ENCODE measurements around the gene CLCN2.

The CLCN2 gene

DNA sequence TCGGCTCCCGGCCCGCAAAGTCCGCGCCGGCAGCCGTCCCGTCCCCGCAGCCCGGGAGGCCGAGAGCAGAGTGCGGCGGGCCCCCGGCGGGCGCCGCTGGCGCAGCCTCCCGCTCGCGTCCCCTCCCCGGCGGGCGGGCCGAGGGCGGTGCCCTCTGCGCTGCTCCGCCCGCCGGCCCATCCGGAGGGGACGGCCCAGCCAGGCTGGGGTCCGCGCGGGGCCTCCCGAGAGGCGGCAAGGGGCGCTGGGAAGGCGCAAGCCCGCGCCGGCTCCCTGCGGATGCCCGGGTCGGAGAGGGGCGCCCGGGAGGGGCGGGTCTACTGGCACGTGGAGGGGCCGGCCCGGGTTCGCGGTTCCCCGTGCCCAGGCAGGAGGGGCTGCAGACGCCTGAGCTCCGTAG lies at the start of gene CLCN2, which contains the start of gene POLR2H:
Gene CLCN2, minus strand, starts transcription at position 74 of the 400 bp plus-strand sequence. CDS start 126 bp downstream, outside the sequence.
Gene POLR2H, plus strand, starts transcription at position 179 of the 400 bp plus-strand sequence. CDS start 1,783 bp downstream, outside the sequence.
- peak; percentile 87 for DNase-seq (ENCODE audit: low spot score)

DNA sequence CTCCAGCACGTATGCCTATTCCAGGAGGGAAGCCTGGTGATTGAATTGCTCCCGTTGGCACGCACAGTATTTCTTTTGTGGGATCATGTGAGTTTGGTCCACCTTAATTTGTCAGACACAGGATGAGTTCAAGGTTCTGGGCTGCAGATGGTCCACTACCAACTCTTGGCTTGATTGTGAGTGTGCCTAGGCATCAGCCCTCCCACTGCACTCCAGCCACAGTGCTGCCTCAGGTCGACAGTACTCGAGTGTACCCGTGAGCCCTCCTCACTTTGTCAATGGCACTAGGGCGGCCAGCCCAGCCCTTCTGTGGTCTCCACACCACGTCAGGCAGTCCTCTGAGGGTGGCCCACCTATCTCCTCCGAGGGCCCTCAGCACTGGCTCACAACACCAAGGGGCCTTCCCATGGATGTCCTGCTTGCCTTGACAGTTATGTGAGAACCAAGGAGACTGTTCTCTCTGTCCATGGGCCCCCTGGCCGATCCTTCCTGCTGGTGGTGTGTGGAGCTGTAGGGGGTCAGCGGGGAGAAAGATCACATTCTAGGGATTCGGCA lies 48.6 kb upstream of the CLCN2 start:
- DNase-seq (ENCODE audit: low spot score), result no peak

DNA sequence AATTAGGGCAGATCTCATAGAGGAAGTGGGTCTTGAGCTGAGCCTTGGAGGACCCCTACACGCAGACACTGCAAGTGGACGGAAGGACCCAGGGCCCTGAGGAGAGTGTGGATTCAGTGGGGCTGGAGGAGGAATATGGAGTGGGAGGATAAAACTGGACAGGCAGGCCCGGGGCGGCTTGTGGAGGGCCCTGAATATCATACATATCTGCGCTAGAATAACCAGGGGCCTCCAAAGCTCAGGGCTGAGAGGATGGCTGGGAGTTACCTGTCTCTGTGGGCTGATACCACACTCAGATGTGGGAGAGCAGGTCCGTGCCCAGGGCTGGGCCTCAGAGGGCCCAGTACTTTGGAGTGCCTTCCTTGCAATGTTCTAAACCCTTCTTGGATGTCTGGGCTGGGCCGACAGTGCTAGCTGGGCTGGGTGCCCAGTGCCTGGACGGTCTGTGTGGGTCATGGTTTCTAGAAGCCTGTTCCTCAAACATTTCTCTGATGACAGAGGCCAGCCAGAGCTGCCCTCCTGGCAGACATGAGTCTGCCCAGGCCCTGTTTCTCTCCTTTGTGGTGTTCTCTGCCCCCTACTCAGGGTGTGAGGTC lies 48.0 kb upstream of the CLCN2 start:
- no peak for DNase-seq (ENCODE audit: low spot score)

DNA sequence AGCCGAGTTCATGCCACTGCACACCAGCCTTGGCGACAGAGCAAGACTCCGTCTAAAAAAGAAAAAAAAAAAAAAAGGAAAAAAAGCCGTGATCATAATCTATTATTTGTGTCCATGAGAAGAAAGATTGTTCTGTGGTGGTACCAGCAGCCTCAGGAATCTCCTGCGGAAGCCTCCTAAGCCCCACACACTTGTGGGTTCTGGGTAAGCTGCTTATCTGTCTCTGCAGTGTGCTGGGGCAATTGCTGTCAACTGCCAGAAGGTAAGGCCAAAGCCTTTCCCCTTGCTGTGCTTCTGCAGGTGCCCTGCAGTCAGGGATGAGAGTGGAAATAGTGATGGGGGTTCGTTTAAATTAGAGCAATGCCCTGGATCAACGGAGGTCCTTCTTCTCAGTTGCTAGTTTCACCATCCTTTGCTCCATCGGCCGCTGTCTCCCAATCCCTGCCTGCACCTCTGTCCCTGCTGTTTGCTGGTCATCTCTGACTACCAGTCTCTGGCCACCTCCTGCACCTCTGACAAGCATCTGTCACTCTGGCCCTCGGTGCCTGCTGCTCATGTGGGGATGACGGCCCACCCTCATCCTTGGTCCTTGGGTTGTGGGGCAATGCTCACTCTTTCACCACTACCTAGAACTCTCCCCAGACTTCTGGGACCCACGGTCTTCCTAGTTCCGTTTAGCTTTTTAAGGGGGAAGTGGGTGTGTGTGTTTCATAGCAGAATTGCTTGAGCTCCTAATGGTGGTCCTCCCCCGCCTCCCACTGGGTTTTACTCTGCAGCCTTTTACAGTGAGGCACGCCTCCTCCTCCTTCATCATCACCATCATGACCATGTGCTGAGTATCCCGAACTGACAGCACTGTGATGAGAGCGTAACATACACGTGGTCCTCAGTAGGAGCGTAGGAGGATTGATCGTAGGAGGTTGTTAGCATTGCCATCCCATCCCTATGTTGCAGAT lies 43.9 kb upstream of the CLCN2 start:
- peak; percentile 76 for DNase-seq (ENCODE audit: low spot score)

DNA sequence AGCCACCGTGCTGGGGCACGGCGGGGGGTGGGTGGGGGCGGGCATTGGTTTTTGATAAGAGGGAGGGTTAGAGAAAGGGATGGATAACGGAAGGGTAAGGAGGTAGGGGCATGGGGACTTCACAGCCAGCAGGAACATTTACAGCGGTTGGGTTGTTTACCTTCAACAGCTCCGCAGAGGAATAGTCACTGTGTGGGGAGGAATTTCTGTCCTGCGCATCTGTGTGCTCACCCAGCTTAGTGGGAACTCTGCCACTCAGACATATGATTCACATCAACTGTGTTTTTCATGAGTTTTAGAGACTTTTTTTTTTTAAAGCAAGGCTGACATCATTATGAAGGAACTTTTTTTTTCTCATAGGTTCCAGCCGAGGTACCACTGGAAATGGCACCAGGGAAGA lies 38.0 kb upstream of the CLCN2 start:
- DNase-seq (ENCODE audit: low spot score), result no peak

DNA sequence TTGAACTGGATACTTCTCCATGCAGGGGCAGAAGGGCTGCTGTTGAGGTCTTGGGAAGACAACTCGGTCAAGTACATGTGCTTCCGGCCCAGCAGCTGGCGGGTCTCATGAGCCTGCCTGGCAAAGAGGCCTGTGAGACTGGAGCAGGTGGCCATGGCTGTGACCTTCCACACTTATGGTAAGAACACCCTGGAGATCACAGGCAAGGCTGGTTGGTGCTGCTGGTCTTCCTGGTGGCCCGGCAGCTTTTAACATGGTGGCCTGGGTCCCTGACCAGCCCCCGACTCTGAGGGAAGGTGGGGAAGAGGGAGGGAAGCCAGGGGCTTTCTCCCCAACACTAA lies 33.9 kb upstream of the CLCN2 start:
- no peak for DNase-seq (ENCODE audit: low spot score)

DNA sequence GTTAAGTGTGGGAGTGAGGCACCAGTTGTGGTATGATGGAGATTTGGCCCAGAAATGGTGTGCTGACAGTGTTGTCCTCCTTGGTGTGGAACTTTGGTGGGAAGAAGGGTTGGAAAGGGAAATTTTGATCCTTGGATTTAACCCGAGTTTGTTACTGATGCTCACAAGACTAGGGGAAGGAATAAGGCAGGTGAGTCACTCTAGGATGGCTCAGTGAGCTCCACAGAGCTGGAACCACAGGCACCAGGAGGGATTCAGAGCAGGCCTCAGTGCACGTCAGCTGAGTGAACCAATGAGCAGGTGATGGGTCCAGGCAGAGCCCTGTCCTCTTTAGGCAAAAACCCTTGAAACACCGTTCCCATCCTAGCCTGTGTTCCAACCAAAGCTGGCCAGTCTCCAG lies 29.9 kb upstream of the CLCN2 start:
- DNase-seq (ENCODE audit: low spot score), result no peak

DNA sequence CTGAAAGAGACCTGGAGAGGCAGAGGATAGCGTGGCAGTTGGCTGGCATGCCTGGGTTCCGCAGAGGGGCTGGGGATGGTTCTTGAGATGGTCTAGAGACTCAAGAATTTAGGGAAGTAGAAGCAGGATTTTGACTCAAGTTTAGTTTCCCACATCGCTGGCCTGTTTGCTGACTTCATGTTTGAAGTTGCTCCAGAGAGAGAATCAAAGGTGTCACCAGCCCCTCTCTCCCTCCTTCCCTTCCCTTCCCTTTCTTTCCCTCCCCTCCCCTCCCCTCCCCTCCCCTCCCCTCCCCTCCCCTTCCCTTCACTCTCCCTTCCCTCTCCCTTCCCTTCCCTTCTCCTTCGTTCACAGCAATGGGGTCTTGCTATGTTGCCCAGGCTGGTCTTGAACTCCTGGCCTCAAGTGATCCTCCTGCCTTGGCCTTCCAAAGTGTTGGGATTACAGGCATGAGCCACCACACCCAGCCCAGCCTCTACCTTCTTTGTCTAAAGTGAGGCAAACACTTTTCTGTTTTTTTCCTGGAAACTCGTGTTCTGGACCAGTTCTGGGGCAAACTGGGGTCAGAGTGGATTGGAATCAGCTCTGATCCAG lies 28.6 kb upstream of the CLCN2 start:
- no peak for DNase-seq (ENCODE audit: low spot score)

DNA sequence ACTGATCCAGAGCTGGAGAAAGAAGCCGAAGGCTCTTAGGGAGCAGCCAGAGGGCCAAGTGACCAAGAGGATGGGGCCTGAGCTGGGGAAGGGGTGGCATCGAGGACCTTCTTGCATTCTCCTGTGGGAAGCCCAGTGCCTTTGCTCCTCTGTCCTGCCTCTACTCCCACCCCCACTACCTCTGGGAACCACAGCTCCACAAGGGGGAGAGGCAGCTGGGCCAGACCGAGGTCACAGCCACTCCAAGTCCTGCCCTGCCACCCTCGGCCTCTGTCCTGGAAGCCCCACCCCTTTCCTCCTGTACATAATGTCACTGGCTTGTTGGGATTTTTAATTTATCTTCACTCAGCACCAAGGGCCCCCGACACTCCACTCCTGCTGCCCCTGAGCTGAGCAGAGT lies 28.0 kb upstream of the CLCN2 start:
- DNase-seq (ENCODE audit: low spot score), result no peak

DNA sequence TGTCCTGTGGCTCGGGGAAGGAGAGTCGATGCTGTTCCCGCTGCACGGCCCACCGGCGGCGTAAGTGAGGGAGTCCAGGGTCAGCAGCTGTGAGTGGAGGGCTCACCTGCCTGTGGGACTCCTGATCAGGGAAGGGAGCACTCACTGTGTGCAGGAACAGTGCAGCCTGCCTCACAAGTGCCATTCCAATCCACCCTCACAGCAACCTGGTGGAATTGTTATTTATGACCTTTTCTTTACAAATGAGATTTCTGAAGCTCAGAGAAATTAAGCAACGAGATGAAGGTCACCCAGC lies 27.5 kb upstream of the CLCN2 start:
- no peak for DNase-seq (ENCODE audit: low spot score)

DNA sequence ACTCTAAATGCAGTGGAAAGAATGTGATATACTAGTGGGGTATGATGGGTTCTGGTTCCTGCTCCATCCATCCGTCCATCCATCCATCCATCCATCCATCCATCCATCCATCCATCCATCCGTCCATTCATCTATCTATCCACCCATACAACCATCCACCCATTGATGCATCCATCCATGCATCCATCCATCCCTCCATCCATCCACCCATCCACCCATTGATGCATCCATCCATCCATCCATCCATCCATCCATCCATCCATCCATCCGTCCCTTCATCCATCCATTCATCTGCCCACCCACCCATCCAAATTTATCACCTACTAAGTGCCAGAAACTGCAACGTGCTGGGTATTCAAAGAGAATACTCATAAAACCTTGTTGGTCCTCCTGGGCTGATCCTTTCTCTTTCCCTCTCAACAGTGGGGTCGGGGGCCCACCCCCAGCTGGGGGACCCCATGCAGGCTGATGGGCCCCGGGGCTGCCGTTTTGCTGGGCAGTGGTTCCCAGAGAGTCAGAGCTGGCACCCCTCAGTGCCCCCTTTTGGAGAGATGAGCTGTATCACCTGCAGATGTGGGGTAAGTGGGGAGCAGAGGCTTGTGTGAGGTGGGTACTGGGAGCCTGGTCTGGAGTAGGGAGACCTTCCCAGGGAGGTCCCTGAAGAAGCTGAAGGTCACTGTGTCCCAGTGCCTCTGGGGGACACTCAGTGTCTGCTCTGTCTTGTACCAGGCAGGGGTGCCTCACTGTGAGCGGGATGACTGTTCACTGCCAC lies 26.9 kb upstream of the CLCN2 start:
- no peak for DNase-seq (ENCODE audit: low spot score)

DNA sequence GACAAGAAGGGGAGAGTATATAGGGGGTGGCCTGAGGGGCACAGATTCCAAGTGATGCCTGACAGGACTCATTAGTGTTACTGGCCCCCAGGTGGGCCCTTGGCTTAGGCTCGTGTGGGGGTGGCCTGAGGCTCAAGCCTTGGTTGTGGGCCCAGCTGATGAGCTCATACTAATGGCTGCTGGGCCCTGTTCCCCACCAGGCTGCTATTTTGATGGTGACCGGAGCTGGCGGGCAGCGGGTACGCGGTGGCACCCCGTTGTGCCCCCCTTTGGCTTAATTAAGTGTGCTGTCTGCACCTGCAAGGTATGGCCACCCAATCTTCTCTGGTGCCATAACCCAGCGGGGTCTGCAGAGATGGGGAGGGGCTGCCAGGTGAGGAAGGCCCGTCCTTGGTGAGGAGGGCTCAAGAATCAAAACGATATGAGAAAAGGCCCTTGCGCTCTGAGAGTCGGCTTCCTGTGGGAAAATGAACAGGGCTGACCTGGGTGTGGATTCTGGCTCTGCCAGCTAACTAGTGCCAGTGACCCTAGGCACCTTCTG lies 25.8 kb upstream of the CLCN2 start:
- no peak for DNase-seq (ENCODE audit: low spot score)

DNA sequence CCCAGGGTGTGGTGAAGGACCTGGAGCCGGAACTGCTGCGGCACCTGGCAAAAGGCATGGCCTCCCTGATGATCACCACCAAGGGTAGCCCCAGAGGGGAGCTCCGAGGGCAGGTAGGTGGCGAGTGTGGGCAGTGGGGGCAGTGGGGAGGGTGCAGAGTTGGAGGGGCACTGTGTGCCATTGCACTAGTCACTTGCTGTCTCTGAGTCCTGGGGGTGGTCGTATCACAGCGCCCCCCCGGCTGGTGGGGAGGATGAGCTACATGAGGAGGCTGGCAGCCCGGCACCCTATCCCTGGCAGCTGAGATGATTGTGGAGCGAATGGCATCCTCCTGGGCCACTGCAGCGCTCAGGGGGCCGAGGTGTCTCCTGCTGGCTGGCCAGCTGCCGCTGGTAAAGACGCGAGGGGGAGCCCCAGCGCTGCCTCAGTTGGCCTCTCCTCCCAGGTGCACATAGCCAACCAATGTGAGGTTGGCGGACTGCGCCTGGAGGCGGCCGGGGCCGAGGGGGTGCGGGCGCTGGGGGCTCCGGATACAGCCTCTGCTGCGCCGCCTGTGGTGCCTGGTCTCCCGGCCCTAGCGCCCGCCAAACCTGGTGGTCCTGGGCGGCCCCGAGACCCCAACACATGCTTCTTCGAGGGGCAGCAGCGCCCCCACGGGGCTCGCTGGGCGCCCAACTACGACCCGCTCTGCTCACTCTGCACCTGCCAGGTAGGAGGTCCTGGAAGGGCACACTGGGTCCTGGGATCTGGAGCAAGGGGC lies 24.8 kb upstream of the CLCN2 start:
- no peak for DNase-seq (ENCODE audit: low spot score)

DNA sequence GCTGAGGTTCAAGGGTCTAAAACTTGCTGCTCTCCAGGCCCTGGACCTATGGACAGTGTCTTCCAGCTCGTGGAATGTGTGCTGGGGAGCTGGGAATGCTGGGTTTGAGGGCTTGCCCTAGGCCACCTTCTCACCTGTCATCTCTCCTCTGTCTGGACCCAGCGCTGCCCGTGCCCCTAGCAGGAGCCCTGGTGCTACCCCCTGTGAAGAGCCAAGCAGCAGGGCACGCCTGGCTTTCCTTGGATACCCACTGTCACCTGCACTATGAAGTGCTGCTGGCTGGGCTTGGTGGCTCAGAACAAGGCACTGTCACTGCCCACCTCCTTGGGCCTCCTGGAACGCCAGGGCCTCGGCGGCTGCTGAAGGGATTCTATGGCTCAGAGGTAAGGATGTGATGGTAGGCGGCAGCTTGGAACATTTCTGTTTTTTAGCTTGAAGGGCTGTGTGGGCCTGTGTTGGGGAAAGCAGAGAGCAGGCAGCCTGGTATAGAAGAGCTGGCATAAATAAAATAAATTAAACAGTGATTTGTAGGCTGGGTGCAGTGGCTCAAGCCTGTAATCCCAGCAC lies 23.5 kb upstream of the CLCN2 start:
- peak; percentile 25 for DNase-seq (ENCODE audit: low spot score)

DNA sequence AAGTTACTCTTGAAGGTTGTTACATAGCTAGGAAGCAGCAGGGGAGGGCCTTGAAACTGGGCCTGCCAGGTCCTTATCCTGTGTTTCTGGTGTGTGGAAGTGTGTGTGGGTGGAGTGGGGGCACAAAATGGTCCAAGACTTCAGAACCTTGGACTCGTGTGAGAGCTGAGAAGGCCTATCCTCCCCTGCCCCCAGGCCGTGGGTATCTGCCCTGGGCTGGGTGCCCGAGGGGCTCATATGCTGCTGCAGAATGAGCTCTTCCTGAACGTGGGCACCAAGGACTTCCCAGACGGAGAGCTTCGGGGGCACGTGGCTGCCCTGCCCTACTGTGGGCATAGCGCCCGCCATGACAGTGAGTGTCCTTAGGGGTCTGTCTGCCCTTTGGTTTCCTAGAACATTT lies 22.9 kb upstream of the CLCN2 start:
- DNase-seq (ENCODE audit: low spot score), result peak; percentile 33

DNA sequence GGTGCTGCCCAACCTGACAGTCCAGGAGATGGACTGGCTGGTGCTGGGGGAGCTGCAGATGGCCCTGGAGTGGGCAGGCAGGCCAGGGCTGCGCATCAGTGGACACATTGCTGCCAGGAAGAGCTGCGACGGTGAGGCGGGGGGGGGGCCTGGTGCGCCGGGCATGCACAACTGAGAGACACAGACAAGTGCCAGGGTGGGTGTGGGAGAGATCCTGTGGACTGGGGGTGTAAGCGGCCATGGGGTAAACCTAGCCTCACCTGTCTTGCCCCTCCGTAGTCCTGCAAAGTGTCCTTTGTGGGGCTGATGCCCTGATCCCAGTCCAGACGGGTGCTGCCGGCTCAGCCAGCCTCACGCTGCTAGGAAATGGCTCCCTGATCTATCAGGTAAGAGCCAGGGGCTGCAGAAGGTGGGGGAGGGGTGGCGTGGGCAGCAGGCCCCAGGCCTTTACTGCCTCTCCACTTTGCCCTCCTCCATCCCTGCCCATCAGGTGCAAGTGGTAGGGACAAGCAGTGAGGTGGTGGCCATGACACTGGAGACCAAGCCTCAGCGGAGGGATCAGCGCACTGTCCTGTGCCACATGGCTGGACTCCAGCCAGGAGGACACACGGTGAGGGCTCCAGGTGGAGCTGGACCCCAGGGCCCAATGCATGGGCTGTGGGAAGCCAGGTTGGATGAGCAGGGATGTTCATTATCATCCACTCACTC lies 21.8 kb upstream of the CLCN2 start:
- no peak for DNase-seq (ENCODE audit: low spot score)

DNA sequence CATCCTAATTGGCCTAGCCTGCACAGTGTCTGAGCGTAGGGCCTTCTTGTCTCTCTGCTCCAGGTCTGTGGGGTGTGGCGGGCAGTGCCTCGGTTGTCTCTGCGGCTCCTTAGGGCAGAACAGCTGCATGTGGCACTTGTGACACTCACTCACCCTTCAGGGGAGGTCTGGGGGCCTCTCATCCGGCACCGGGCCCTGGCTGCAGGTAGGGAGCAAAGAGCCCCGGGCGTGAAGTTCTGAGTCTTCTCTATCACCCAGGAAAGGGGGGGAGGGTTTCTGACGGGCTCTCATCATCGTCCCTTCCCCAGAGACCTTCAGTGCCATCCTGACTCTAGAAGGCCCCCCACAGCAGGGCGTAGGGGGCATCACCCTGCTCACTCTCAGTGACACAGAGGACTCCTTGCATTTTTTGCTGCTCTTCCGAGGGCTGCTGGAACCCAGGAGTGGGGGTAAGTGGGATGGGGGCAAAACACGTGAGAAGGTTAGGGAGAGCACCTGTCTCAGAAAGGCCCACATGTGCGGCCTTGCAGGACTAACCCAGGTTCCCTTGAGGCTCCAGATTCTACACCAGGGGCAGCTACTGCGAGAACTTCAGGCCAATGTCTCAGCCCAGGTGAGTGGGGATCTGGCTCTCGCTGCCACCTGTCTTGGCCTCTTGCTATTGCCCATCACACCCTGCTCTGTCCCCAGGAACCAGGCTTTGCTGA lies 21.1 kb upstream of the CLCN2 start:
- DNase-seq (ENCODE audit: low spot score), result no peak

DNA sequence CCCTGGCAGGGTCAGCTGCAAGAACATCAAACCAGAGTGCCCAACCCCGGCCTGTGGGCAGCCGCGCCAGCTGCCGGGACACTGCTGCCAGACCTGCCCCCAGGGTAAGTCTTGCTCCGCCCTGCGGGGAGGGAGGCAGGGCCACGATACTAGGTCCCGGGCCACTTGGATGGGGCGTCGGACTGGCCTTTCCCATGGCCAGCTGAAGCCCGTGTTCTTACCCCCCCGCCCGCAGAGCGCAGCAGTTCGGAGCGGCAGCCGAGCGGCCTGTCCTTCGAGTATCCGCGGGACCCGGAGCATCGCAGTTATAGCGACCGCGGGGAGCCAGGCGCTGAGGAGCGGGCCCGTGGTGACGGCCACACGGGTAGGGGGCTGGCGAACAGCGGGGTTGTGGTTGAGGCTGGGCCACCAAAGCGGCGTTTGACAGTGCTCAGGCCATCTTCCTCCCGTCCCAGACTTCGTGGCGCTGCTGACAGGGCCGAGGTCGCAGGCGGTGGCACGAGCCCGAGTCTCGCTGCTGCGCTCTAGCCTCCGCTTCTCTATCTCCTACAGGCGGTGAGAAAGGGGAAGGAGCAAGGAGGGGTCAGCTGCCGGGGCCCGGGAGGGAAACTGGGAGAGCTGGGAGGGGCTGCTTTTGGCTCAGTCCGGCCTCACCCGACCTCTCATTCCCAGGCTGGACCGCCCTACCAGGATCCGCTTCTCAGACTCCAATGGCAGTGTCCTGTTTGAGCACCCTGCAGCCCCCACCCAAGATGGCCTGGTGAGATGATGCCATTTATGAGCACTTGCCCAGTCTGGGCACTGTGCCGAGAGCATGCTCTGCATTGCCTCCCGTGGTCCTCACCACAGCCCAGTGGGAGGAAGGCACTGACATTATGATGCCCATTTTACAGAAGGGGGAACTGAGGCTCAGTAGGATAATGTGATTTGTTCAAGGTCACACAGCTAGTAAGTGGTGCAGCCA lies 20.1 kb upstream of the CLCN2 start:
- no peak for DNase-seq (ENCODE audit: low spot score)
